GM12864 (cell line): ENCODE data around the gene KRTAP29-1.
"Not testable (repeated sequence)": the region's sequence is repeated elsewhere in the genome, so short reads cannot be mapped to it uniquely, and the experiment has no call there.

Experiments used
- DNase-seq: peaks from one replicate; pipeline ENCODE4 v3.0.0-alpha.2; 2011; ENCODE audit warnings: low read depth
- H3K4me3 ChIP-seq: 2 replicates; pipeline ENCODE4 v1.5.1; 2011; ENCODE audit warnings: mild to moderate bottlenecking, low read depth, low read length, control low read depth
- CTCF ChIP-seq: IDR thresholded peaks from 2 replicates; pipeline ENCODE4 v1.5.1; 2011; ENCODE audit warnings: low read depth, mild to moderate bottlenecking, moderate library complexity, low read length, control low read depth, inconsistent platforms; ENCODE audit errors: missing control alignments

The KRTAP29-1 gene

GRCh38 chr17:41301916-41302901, at the start of gene KRTAP29-1:
KRTAP29-1 (minus strand) TSS chr17:41302851; CDS start chr17:41302851, 0 bp downstream.
- no peak for DNase-seq
- TF ChIP-seq CTCF = no peak
- H3K4me3 ChIP-seq = no peak within 1 kb of the TSS

GRCh38 chr17:41351177-41351576, 48.5 kb upstream of the KRTAP29-1 start:
- DNase-seq = no peak
- no peak overlapping the region for H3K4me3 ChIP-seq
- TF ChIP-seq CTCF = no peak

GRCh38 chr17:41350381-41350878, 47.8 kb upstream of the KRTAP29-1 start, which contains the start of gene KRT33A:
KRT33A (minus strand) TSS chr17:41350828; CDS start chr17:41350767, 61 bp downstream.
- H3K4me3 ChIP-seq = not testable (repeated sequence)

GRCh38 chr17:41347869-41348760, 45.5 kb upstream of the KRTAP29-1 start:
- no peak for TF ChIP-seq CTCF
- no peak overlapping the region for H3K4me3 ChIP-seq
- DNase-seq = no peak

More at GRCh38 chr17:41350381-41350878, 47.8 kb upstream of the KRTAP29-1 start, which contains the start of gene KRT33A:
- not testable (repeated sequence) for DNase-seq

GRCh38 chr17:41346421-41346820, 43.8 kb upstream of the KRTAP29-1 start:
- H3K4me3 ChIP-seq, DNase-seq: not testable (repeated sequence)

GRCh38 chr17:41345992-41346391, 43.3 kb upstream of the KRTAP29-1 start:
- no peak for TF ChIP-seq CTCF
- no peak overlapping the region for H3K4me3 ChIP-seq
- DNase-seq = no peak

- no peak overlapping the region for H3K4me3 ChIP-seq
- no peak for DNase-seq
- TF ChIP-seq CTCF = no peak
These were observed 40.4 kb upstream of the KRTAP29-1 start for GRCh38 chr17:41343029-41343428.
